Uterus (tissue), 2 donors: ENCODE results near the gene SOX30.

Experiments used
- POLR2A ChIP-seq, 2 donors: fragments of 450-650 bp; IDR thresholded peaks; one replicate each; pipeline ENCODE4 v1.6.1; 2016; ENCODE audit warnings: antibody characterized with exemption in 2 of 2, mild to moderate bottlenecking in 1 of 2, moderate library complexity in 1 of 2
- TF ChIP-seq, protein P1 (sequence below), 4 experiments: fragments of 200-600 bp in 2 of 4; fragments of 450-650 bp in 2 of 4; sonication (generic) in 2 of 4; IDR thresholded peaks; one replicate each; pipeline ENCODE4 v1.5.1; 2016 to 2019; ENCODE audit warnings: antibody characterized with exemption in 4 of 4, mild to moderate bottlenecking in 2 of 4, moderate library complexity in 1 of 4

DNA sequence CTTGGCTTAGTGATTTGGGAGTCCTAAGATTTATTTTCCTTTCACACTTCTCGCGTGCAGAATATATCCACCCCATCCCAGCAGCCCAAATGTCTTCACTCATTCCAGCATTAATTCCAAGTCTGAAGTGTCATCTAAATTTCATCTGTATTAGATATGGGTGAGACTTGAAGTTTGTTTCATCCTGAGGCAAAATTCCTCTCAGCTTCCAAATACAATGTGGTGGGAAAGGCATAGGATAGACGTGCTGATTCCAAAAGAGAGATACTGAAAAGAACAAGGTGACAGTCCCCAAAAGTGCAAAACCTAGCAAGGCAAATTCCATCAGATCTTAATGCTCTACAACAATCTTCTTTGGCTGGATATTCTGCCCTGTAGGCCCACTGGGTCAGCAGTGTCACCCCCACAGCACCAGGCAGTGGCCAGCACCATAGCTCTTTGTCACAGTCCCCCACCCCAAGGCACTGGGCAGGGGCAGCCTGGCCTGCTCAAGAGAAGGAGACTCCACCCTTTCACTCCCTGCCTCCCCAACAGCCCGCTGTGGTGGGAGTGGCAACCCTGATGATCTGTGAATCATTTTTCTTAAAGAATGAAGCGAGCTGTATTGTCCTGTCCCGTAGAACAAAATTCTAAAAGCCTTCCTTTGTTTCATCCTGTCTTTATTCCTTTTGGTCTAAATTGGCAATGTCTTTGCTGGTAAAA, 74.0 kb downstream of the SOX30 start:
- TF ChIP-seq, protein P1, sequence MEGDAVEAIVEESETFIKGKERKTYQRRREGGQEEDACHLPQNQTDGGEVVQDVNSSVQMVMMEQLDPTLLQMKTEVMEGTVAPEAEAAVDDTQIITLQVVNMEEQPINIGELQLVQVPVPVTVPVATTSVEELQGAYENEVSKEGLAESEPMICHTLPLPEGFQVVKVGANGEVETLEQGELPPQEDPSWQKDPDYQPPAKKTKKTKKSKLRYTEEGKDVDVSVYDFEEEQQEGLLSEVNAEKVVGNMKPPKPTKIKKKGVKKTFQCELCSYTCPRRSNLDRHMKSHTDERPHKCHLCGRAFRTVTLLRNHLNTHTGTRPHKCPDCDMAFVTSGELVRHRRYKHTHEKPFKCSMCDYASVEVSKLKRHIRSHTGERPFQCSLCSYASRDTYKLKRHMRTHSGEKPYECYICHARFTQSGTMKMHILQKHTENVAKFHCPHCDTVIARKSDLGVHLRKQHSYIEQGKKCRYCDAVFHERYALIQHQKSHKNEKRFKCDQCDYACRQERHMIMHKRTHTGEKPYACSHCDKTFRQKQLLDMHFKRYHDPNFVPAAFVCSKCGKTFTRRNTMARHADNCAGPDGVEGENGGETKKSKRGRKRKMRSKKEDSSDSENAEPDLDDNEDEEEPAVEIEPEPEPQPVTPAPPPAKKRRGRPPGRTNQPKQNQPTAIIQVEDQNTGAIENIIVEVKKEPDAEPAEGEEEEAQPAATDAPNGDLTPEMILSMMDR (IDR thresholded peaks at IDR 0.05), result no peak
- no peak for TF ChIP-seq POLR2A (IDR thresholded peaks at IDR 0.05)
